SIG-M5 (cell line): ENCODE results near the gene EP400.

Experiments used
- DNase-seq: peaks from one replicate; lab custom pipeline; 2025; lab: John Stamatoyannopoulos, UW

The EP400 gene

GRCh38 chr12:132123970-132124765, 174.4 kb downstream of the EP400 start:
- no peak for DNase-seq

- DNase-seq, result no peak
Measured at GRCh38 chr12:132124766-132125425, 175.2 kb downstream of the EP400 start.

GRCh38 chr12:132125736-132126135, 176.0 kb downstream of the EP400 start:
- DNase-seq, result no peak

GRCh38 chr12:132127041-132127440, 177.3 kb downstream of the EP400 start:
- no peak for DNase-seq

GRCh38 chr12:132129007-132129406, 179.3 kb downstream of the EP400 start:
- DNase-seq, result no peak

- no peak for DNase-seq
Measured at GRCh38 chr12:132130690-132131089, 180.9 kb downstream of the EP400 start.
